Activated T-cell treated with anti-CD3 and anti-CD28 coated beads for 24 hours (primary cell): ENCODE results near the gene LIPN.
"Not testable (repeated sequence)": the region's sequence is repeated elsewhere in the genome, so short reads cannot be mapped to it uniquely, and the experiment has no call there.

Source experiments
- DNase-seq: peaks from one replicate; pipeline ENCODE4 v3.0.0-alpha.2; 2020; ENCODE audit warnings: low read depth

LIPN gene, protein sequence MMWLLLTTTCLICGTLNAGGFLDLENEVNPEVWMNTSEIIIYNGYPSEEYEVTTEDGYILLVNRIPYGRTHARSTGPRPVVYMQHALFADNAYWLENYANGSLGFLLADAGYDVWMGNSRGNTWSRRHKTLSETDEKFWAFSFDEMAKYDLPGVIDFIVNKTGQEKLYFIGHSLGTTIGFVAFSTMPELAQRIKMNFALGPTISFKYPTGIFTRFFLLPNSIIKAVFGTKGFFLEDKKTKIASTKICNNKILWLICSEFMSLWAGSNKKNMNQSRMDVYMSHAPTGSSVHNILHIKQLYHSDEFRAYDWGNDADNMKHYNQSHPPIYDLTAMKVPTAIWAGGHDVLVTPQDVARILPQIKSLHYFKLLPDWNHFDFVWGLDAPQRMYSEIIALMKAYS

GRCh38 chr10:88759366-88760101, at the start of gene LIPN:
Gene LIPN, plus strand, starts transcription at chr10:88760020. Its CDS starts 1,386 bp downstream, at chr10:88761406.
- DNase-seq: no peak

GRCh38 chr10:88715517-88715916, 44.3 kb upstream of the LIPN start:
- no peak for DNase-seq

DNA sequence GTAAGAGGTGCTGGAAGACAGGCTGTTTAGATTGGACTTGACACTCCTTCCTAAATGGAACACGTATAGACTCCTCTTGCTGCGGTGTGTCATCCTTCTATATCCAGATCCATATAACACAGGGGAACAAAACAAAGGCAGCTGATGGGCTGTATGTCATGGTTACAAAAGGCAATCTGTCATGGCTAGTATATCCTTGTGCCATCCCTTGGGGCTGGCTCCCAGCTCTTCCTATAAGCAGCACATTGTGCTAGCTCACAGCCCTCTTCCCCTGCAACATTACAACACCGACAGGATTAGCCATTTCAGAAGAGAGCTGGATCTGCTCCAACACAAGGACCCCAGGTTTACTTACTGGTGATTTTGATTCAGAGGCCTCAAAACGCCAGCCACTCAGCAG, 38.4 kb upstream of the LIPN start:
- no peak for DNase-seq

DNA sequence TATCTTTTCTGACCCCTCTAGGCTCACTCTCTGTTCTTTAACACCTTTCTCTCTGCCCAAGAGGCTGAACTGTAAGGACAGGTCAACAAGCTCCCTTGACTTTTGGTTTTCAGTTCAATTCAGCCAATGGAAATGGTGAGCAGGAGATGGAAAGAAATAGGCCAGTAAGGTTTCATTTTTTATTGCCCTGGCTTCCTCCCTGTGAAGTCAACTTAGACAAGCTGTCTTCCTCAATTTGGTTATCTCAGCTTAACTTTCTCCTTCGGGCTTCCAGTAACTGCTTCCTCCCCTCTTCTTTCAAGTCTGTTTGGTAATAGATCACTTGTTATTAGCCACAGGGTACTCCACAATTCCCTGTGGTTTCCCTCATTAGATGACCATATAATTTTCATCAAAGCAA, 34.0 kb upstream of the LIPN start:
- no peak for DNase-seq

- DNase-seq: peak; percentile 11
Observed at GRCh38 chr10:88728107-88728763, 31.6 kb upstream of the LIPN start.

GRCh38 chr10:88730864-88731263, 29.0 kb upstream of the LIPN start:
- no peak for DNase-seq

- DNase-seq: no peak
Observed at GRCh38 chr10:88731296-88731695, 28.5 kb upstream of the LIPN start.

DNA sequence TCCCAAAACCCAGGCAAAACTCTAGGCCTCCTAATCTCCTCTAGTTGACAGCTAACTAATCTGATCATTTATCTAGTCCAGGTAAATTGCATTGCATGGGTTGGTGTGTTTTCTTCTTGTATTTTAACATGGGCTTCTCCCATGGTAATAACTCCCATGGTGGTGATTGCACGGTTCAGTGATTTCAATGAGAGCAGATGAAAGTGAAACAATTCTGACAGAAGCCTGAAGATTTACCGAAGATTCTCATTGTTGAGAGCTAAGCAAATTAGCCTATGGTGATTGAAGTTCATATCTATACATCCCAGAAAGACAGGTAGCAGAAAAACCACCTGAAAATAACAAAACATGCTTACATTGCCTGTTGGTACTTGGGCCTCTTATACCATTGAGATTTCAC, 26.6 kb upstream of the LIPN start:
- no peak for DNase-seq

- no peak for DNase-seq
Observed at GRCh38 chr10:88735661-88736060, 24.2 kb upstream of the LIPN start.

DNA sequence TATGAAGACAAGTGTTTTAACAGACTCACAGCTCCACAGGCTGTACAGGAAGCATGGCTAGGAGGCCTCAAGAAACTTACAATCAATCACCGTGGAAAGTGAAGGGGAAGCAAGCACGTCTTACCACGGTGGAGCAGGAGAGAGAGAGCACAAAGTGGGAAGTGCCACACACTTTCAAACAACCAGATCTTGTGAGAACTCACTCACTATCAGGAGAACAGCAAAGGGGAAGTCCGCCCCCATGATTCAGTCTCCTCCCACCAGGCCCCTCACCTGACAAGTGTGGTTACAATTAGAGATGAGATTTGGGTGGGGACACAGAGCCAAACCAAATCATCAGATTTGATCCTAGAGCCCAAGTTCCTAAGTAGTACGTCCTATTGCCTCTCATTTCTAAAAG, 17.9 kb upstream of the LIPN start:
- not testable (repeated sequence) for DNase-seq

DNA sequence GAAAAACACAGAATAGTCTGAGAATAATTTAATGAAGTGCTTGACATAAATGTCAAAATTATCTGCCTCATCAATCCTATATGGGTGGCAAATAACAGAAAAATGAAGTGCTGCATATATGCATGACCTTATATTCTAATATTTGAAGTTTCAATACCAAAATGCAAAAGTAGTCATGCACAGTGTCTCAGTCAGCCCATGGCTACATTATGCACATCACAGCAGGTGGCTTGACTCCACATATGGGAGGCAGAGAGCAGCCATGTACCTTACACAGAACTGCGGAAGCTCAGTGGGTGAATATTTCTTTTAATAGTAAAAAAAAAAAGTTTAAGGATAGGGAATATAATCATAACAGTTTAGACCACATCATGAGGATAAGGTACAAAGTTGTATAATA, 17.4 kb upstream of the LIPN start:
- no peak for DNase-seq

GRCh38 chr10:88744002-88744401, 15.8 kb upstream of the LIPN start:
- DNase-seq: no peak

DNA sequence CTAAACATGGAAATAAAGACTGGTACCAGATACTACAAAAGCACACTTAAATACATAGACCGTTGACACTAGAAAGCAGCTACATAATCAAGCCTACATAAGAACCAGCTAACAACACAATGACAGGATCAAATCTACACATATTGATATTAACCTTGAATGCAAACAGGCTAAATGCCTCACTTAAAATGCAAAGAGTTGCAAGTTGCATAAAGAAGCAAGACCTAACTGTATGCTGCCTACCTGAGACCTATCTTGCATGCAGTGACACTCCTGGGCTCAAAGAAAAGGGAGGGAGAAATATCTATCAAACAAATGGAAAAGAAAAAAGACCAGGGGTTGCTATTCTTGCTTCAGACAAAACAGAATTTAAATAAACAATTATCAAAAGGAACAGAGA, 14.2 kb upstream of the LIPN start:
- DNase-seq: no peak

- DNase-seq: no peak
Observed at GRCh38 chr10:88754287-88754686, 5.5 kb upstream of the LIPN start.

DNA sequence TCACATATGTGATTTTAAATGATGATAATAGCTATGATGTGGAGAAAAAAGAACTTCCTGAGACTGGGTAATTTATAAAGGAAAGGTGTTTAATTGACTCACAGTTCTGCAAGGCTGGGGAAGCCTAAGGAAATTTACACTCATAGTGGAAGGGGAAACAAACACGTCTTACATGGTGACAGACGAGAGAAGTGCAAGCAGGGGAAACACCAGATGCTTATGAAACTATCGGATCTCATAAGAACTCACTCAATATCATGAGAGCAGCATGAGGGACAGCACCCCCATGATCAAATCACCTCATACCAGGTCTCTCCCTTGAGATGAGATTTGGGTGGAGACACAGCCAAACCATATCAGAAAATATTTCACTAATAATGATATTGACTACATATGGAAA, 4.1 kb upstream of the LIPN start:
- DNase-seq: peak; percentile 11

GRCh38 chr10:88756660-88757059, 3.2 kb upstream of the LIPN start:
- DNase-seq: no peak

GRCh38 chr10:88762906-88763305, 3.1 kb downstream of the LIPN start:
- DNase-seq: no peak

GRCh38 chr10:88763441-88763840, 3.6 kb downstream of the LIPN start:
- no peak for DNase-seq

- no peak for DNase-seq
Observed at GRCh38 chr10:88764110-88764509, 4.3 kb downstream of the LIPN start.

- no peak for DNase-seq
Observed at GRCh38 chr10:88765816-88766215, 6.0 kb downstream of the LIPN start.

DNA sequence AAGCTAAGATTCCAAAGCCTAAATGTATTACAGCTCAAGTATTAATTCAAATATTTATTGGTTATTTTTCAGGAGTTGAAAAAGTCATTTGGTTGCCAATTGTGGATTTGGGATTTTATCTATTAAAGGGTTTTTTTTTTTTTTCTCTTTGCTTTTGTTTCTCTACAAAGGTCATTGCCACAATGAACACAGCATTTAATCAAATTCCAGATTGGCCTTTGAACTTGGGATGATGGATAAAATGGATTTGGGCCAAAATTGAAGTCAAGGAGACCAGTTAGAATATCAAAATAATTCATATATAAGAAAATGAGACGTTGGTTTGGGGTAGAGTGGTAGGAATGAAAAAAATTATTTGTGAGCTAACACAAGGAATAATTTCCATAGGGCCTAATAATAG, 9.6 kb downstream of the LIPN start:
- no peak for DNase-seq

DNA sequence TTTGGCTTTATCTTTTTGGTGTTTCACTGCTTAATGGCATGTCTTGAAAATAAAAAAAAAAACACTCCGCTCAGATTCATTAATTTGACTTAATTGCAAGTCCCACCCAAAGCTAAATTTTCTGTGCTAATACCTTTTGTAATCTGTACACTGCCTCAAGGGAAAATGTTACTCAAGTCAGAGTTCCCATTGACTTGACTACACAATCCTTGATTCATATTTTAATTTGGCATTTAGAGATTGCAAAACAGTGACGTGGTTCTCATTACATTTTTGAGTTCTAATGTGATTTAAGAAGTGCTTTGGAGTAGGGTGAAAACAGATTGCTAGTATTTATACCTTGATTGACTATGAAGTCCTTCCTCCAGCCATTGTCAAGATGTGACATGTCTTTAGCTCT, 21.4 kb downstream of the LIPN start:
- DNase-seq: no peak

DNA sequence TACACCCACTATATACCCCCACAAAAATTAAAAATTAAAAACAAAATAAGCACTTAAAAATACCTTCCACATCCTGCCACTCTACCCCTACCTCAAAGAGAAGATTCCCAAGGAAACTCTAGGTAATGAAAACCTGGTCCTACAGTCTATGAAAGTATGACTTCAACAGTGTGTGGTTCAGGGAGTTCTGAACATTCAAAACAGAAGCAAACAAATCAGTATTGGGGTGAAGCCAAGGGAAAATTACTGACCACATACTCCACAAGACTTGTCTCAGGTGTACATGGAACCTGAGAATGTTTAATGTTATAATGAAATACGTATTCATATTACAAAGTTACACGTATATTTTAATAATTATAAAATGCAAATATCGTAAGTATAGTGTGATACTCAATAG, 22.4 kb downstream of the LIPN start:
- no peak for DNase-seq
